Measurements from ENCODE around the gene IFI27.
A peak's percentile ranks its signal among the peaks of the same experiment; 100 is the strongest.

IFI27 gene

DNA sequence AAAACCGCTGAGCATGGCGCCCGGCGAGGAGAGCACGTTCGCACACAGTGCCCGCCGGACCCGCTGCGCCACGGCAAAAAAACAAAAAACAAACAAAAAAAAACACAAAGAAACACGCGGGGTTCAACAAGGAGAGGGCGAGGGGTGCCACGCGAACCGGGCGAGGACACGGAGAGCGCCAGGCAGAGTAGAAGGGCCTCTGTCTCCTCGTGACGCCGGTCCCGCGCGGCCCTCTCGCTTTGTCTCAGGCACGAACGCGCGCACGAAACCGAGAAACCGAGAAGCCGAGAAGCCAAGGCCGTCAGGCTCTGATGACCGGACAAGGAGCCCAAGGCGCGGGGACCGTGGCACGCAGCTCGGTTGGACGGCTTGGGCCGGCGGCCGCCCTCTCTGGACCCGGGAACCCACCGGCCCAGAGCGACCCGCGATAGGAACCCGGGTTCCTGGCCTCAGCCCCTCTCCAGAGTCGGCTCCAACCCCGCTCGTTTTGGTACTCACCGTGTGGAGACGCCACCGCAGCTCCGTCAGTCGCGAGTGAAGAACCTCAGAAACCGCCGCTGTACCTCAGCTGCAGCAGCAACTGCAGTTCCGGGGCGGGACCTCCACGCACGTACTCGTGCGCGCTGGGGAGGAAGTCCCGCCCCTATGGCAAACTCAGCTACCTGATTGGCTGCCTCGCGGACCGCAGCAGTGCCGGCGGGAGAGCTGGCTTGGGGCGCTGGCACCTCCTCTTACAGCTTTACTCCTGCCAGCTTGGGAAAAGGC is 29.7 kb upstream of the IFI27 start, which contains the start of the genes DDX24 and IFI27L1 (continued):
- TF ChIP-seq, protein P1, sequence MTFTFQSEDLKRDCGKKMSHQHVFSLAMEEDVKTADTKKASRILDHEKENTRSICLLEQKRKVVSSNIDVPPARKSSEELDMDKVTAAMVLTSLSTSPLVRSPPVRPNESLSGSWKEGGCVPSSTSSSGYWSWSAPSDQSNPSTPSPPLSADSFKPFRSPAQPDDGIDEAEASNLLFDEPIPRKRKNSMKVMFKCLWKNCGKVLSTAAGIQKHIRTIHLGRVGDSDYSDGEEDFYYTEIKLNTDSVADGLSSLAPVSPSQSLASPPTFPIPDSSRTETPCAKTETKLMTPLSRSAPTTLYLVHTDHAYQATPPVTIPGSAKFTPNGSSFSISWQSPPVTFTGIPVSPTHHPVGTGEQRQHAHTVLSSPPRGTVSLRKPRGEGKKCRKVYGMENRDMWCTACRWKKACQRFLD (tag by site-specific recombination; IDR thresholded peaks at IDR 0.05): no peak
- TF ChIP-seq, protein P2, sequence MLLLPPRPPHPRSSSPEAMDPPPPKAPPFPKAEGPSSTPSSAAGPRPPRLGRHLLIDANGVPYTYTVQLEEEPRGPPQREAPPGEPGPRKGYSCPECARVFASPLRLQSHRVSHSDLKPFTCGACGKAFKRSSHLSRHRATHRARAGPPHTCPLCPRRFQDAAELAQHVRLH (tag by site-specific recombination; IDR thresholded peaks at IDR 0.05): no peak
- TF ChIP-seq, protein P3, sequence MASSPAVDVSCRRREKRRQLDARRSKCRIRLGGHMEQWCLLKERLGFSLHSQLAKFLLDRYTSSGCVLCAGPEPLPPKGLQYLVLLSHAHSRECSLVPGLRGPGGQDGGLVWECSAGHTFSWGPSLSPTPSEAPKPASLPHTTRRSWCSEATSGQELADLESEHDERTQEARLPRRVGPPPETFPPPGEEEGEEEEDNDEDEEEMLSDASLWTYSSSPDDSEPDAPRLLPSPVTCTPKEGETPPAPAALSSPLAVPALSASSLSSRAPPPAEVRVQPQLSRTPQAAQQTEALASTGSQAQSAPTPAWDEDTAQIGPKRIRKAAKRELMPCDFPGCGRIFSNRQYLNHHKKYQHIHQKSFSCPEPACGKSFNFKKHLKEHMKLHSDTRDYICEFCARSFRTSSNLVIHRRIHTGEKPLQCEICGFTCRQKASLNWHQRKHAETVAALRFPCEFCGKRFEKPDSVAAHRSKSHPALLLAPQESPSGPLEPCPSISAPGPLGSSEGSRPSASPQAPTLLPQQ (tag by site-specific recombination; IDR thresholded peaks at IDR 0.05): peak; percentile 34; the same call in 1 of the 2 replicates
- TF ChIP-seq ZNF174 (tag by site-specific recombination; IDR thresholded peaks at IDR 0.05) (no peak), ZNF571 (tag by site-specific recombination; IDR thresholded peaks at IDR 0.05) (no peak), ZNF23 (tag by site-specific recombination; IDR thresholded peaks at IDR 0.05; ENCODE audit: borderline replicate concordance) (no peak), ZSCAN30 (tag by site-specific recombination; IDR thresholded peaks at IDR 0.05) (peak; percentile 19; the same call in 1 of the 2 replicates), HOXC10 (CRISPR knock-in tag; IDR thresholded peaks at IDR 0.05) (no peak), ZNF510 (tag by site-specific recombination; IDR thresholded peaks at IDR 0.05; ENCODE audit: insufficient replicate concordance) (no peak), SALL2 (tag by site-specific recombination; IDR thresholded peaks at IDR 0.05; ENCODE audit: borderline replicate concordance) (no peak), IKZF3 (tag by site-specific recombination; IDR thresholded peaks at IDR 0.05) (no peak)
- TF ChIP-seq, protein P4, sequence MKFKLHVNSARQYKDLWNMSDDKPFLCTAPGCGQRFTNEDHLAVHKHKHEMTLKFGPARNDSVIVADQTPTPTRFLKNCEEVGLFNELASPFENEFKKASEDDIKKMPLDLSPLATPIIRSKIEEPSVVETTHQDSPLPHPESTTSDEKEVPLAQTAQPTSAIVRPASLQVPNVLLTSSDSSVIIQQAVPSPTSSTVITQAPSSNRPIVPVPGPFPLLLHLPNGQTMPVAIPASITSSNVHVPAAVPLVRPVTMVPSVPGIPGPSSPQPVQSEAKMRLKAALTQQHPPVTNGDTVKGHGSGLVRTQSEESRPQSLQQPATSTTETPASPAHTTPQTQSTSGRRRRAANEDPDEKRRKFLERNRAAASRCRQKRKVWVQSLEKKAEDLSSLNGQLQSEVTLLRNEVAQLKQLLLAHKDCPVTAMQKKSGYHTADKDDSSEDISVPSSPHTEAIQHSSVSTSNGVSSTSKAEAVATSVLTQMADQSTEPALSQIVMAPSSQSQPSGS (tag by site-specific recombination; IDR thresholded peaks at IDR 0.05; ENCODE audit: low read depth): no peak

DNA sequence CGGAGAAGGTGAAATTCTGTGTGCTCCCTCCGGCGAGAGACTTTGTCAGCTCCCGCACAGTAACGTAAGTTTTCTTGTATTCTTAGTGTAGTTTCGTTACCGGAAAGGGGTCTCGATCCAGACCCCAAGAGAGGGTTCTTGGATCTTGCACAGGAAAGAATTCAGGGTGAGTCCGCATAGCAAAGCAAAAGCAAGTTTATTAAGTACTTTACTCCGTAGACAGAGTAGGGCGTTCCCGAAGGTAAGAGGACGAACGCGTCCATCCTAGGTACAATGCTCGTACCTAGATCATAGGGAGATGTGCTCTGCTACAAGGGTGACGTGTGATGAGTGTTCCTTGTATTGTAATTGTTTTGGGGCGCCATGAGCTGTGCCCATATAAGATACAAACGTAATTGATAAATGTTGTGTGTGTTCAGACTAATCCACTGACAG is 29.1 kb upstream of the IFI27 start:
- Histone ChIP-seq H3K4me1 (ENCODE audit: control insufficient read depth, insufficient read depth, low read length) (peaks cover 4% of the 10 kb centered on the region; the same call in 1 of the 2 replicates), H3K36me3 (ENCODE audit: control insufficient read depth in 2 of 2, insufficient read depth in 1 of 2, low read length in 2 of 2) (peaks cover 1 to 32% of the 10 kb centered on the region in 2 experiments; a peak in 2 of 3 replicates), H3K27ac (ENCODE audit: extremely low read depth, low read depth, low read length) (peak overlapping the region; percentile 82; the same call in 1 of the 2 replicates), H3K4me3 (ENCODE audit: low read depth, low read length) (peak overlapping the region; percentile 91), H3K9me3 (ENCODE audit: control insufficient read depth, insufficient read depth, low read depth, low read length) (no peaks in the 10 kb centered on the region)
- CTCF ChIA-PET: interaction anchor here (0.7 to 1.8 kb wide), 5 partner anchors 8 to 173 kb away, joined by 3 to 7 read pairs (median 4); no protein-coding TSS in a partner anchor
- POLR2A ChIA-PET: interaction anchor here (0.8 to 3.4 kb wide), 10 partner anchors 16 to 183 kb away, joined by 3 to 25 read pairs (median 4); partner anchors contain the start of genes IFI27L2 and PPP4R4
- TF ChIP-seq, protein P5, sequence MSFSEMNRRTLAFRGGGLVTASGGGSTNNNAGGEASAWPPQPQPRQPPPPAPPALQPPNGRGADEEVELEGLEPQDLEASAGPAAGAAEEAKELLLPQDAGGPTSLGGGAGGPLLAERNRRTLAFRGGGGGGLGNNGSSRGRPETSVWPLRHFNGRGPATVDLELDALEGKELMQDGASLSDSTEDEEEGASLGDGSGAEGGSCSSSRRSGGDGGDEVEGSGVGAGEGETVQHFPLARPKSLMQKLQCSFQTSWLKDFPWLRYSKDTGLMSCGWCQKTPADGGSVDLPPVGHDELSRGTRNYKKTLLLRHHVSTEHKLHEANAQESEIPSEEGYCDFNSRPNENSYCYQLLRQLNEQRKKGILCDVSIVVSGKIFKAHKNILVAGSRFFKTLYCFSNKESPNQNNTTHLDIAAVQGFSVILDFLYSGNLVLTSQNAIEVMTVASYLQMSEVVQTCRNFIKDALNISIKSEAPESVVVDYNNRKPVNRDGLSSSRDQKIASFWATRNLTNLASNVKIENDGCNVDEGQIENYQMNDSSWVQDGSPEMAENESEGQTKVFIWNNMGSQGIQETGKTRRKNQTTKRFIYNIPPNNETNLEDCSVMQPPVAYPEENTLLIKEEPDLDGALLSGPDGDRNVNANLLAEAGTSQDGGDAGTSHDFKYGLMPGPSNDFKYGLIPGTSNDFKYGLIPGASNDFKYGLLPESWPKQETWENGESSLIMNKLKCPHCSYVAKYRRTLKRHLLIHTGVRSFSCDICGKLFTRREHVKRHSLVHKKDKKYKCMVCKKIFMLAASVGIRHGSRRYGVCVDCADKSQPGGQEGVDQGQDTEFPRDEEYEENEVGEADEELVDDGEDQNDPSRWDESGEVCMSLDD (tag by site-specific recombination; IDR thresholded peaks at IDR 0.05): 0 out of 2 replicates have a peak, but pooled peaks have one; percentile 6
- TF ChIP-seq ZNF335 (tag by site-specific recombination; conservative IDR thresholded peaks at IDR 0.05): peak; percentile 11; the same call in 1 of the 2 replicates
- TF ChIP-seq, protein P6, sequence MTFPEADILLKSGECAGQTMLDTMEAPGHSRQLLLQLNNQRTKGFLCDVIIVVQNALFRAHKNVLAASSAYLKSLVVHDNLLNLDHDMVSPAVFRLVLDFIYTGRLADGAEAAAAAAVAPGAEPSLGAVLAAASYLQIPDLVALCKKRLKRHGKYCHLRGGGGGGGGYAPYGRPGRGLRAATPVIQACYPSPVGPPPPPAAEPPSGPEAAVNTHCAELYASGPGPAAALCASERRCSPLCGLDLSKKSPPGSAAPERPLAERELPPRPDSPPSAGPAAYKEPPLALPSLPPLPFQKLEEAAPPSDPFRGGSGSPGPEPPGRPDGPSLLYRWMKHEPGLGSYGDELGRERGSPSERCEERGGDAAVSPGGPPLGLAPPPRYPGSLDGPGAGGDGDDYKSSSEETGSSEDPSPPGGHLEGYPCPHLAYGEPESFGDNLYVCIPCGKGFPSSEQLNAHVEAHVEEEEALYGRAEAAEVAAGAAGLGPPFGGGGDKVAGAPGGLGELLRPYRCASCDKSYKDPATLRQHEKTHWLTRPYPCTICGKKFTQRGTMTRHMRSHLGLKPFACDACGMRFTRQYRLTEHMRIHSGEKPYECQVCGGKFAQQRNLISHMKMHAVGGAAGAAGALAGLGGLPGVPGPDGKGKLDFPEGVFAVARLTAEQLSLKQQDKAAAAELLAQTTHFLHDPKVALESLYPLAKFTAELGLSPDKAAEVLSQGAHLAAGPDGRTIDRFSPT (tag by site-specific recombination; IDR thresholded peaks at IDR 0.05): 0 out of 2 replicates have a peak, but pooled peaks have one; percentile 55
- TF ChIP-seq KLF8 (tag by site-specific recombination; IDR thresholded peaks at IDR 0.05): 0 out of 2 replicates have a peak, but pooled peaks have one; percentile 18
- TF ChIP-seq, protein P7, sequence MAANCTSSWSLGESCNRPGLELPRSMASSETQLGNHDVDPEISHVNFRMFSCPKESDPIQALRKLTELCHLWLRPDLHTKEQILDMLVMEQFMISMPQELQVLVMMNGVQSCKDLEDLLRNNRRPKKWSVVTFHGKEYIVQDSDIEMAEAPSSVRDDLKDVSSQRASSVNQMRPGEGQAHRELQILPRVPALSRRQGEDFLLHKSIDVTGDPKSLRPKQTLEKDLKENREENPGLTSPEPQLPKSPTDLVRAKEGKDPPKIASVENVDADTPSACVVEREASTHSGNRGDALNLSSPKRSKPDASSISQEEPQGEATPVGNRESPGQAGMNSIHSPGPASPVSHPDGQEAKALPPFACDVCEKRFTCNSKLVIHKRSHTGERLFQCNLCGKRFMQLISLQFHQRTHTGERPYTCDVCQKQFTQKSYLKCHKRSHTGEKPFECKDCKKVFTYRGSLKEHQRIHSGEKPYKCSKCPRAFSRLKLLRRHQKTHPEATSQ (tag by site-specific recombination; IDR thresholded peaks at IDR 0.05): no peak
- TF ChIP-seq, protein P8, sequence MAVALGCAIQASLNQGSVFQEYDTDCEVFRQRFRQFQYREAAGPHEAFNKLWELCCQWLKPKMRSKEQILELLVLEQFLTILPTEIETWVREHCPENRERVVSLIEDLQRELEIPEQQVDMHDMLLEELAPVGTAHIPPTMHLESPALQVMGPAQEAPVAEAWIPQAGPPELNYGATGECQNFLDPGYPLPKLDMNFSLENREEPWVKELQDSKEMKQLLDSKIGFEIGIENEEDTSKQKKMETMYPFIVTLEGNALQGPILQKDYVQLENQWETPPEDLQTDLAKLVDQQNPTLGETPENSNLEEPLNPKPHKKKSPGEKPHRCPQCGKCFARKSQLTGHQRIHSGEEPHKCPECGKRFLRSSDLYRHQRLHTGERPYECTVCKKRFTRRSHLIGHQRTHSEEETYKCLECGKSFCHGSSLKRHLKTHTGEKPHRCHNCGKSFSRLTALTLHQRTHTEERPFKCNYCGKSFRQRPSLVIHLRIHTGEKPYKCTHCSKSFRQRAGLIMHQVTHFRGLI (tag by site-specific recombination; IDR thresholded peaks at IDR 0.05): 0 out of 2 replicates have a peak, but pooled peaks have one; percentile 23

All from HEK293 (cell line).